PC-9 (cell line): ENCODE results near the gene TNFRSF12A.

ENCODE experiments used
- EZH2 ChIP-seq: fragments of 200-600 bp; sonication (generic); IDR thresholded peaks from 2 replicates; pipeline ENCODE4 v1.8.0; 2017; ENCODE audit warnings: antibody characterized with exemption, low read depth
- TF ChIP-seq, protein P1 (sequence below): fragments of 200-600 bp; sonication (generic); conservative IDR thresholded peaks from 2 replicates; pipeline ENCODE4 v1.6.1; 2017; ENCODE audit warnings: mixed run types, antibody characterized with exemption, mild to moderate bottlenecking, moderate library complexity

DNA sequence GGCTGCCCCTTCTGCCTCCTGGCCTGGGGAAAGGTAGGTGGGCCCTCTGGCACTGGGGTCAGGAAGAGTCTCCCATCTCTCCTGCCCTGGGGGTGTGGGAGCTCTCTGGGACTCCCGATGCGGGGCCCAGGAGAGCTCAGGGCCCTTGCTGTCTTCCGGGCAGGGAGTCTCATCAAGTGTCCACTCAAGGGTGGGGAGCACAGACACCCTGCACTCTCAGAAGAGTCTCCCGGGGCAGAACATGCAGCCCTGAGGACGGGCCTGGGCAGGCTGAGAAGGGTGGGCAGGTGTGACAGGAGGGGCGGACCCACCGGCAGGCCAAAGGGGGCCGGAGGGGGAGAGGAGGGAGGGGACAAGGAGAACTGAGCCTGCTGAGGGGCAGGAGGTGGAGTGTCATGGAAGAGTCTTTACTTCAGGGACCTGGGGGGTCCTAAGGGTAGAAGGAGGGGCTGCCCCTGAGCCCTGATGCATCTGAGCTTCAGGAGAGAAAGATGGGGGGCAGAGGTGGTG is 31.5 kb upstream of the TNFRSF12A start:
- no peak for TF ChIP-seq EZH2
- TF ChIP-seq, protein P1, sequence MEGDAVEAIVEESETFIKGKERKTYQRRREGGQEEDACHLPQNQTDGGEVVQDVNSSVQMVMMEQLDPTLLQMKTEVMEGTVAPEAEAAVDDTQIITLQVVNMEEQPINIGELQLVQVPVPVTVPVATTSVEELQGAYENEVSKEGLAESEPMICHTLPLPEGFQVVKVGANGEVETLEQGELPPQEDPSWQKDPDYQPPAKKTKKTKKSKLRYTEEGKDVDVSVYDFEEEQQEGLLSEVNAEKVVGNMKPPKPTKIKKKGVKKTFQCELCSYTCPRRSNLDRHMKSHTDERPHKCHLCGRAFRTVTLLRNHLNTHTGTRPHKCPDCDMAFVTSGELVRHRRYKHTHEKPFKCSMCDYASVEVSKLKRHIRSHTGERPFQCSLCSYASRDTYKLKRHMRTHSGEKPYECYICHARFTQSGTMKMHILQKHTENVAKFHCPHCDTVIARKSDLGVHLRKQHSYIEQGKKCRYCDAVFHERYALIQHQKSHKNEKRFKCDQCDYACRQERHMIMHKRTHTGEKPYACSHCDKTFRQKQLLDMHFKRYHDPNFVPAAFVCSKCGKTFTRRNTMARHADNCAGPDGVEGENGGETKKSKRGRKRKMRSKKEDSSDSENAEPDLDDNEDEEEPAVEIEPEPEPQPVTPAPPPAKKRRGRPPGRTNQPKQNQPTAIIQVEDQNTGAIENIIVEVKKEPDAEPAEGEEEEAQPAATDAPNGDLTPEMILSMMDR = no peak
